ENCODE data around the gene BCL7C. TPM values are rescaled to one million over a fixed set of nuclear protein-coding genes. Genes with fewer than 3 reads are reported as not detected.

The BCL7C gene
- total and polyA plus RNA-seq, 12 donors = 7.7 to 88.3 (median 33.9) TPM

DNA sequence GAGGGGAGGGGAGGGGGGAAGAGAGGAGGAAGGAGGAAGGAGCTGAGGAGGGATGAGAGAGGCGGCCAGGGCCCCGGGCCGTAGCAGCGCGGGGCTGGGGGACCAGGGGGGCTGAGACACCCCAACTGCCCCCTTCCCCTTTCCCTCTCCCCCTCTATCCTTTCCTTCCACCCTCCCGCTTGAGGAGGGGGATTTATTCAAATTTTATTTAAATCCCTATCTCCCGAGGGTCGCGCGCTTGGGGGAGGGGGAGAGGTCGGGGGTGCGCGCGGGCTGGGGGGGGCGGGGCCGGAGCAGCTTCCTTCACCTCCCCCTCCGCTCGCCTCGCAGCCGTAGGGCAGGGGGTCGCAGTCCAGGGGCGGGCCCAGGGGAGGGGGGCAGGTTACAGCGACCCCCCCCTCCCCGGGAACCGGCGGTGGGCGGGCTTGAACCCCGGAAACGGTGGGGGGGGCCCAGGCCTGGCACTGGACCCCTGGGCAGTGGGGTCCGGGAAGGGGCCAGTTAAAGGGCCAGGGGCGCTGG is 29.7 kb upstream of the BCL7C start, which contains the start of gene FBXL19:
FBXL19 (plus strand) TSS at position 19 of the 522 bp plus-strand sequence. CDS start 2,183 bp downstream, outside the sequence.
- Histone ChIP-seq H3K36me3 (replicated peaks in 1 of 2) (no peaks in the 10 kb centered on the region), H3K4me3 (peak within 1 kb of the TSS in 3 of 4 donors; percentile 15 to 92 (median 87)), H3K27me3 (no peaks in the 10 kb centered on the region), H3K9me3 (replicated peaks in 1 of 3) (no peaks in the 10 kb centered on the region), H3K4me1 (replicated peaks in 1 of 2) (peaks cover 7 to 13% of the 10 kb centered on the region in 2 donors), H3K27ac (peak within 1 kb of the TSS; percentile 58 to 95 (median 87))
- no peak for TF ChIP-seq POLR2A (IDR thresholded peaks at IDR 0.05)
- TF ChIP-seq, protein P1, sequence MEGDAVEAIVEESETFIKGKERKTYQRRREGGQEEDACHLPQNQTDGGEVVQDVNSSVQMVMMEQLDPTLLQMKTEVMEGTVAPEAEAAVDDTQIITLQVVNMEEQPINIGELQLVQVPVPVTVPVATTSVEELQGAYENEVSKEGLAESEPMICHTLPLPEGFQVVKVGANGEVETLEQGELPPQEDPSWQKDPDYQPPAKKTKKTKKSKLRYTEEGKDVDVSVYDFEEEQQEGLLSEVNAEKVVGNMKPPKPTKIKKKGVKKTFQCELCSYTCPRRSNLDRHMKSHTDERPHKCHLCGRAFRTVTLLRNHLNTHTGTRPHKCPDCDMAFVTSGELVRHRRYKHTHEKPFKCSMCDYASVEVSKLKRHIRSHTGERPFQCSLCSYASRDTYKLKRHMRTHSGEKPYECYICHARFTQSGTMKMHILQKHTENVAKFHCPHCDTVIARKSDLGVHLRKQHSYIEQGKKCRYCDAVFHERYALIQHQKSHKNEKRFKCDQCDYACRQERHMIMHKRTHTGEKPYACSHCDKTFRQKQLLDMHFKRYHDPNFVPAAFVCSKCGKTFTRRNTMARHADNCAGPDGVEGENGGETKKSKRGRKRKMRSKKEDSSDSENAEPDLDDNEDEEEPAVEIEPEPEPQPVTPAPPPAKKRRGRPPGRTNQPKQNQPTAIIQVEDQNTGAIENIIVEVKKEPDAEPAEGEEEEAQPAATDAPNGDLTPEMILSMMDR (IDR thresholded peaks at IDR 0.05) = no peak
- intact Hi-C loops (cut with DNase I) = loop anchor here in 1 of 2 donors (10.0 kb wide), 1 partner anchor 61 kb away; the partner anchor contains the start of gene HSD3B7
- 0 to 2% (median 0%) methylated on average over 1 to 31 of the region's 31 CpGs for WGBS, 4 donors
- peak in 5 of 7 donors; percentile 11 to 75 (median 60) for DNase-seq

DNA sequence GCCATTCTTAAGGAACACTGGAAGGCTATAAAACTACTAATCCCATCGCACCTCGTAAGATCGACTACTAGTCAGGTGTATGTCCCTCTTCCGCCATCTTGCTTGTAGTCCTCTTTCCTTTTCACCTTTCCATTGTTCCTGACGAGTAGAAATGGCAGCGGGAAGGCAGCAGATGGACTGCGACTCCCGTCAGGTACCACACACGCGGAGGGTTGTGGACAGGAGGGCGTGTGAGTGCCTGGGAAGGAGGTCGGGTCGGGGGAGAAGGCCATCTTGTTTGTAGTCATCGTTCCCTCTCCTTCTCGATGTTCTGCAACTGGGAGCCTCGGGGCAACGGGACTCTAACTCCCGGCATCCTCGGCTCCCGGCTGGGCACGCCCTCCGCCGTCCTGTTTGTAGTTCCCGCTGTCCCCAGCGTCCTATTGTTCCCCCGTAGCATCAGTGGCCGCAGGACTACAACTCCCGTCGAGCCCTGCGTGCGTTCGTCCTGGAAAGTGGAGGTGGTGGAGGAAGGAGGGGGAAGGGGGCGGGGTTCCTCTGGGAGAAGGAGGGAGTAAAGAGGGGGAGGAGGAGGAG is 29.2 kb upstream of the BCL7C start:
- Histone ChIP-seq H3K27me3 (no peaks in the 10 kb centered on the region), H3K4me3 (peak overlapping the region in 3 of 4 donors; percentile 15 to 92 (median 87)), H3K27ac (peak overlapping the region; percentile 58 to 95 (median 87)), H3K36me3 (replicated peaks in 1 of 2) (no peaks in the 10 kb centered on the region), H3K4me1 (replicated peaks in 1 of 2) (peaks cover 7 to 13% of the 10 kb centered on the region in 2 donors), H3K9me3 (replicated peaks in 1 of 3) (no peaks in the 10 kb centered on the region)
- DNase-seq = peak; percentile 100
- 0 to 3% (median 1%) methylated on average over 15 to 33 of the region's 33 CpGs for WGBS, 4 donors
- intact Hi-C loops (cut with DNase I) = loop anchor here in 1 of 2 donors (10.0 kb wide), 1 partner anchor 62 kb away; the partner anchor contains the start of gene HSD3B7
- TF ChIP-seq, protein P1 (IDR thresholded peaks at IDR 0.05) = no peak
- TF ChIP-seq POLR2A (IDR thresholded peaks at IDR 0.05) = peak; percentile 57 to 76

DNA sequence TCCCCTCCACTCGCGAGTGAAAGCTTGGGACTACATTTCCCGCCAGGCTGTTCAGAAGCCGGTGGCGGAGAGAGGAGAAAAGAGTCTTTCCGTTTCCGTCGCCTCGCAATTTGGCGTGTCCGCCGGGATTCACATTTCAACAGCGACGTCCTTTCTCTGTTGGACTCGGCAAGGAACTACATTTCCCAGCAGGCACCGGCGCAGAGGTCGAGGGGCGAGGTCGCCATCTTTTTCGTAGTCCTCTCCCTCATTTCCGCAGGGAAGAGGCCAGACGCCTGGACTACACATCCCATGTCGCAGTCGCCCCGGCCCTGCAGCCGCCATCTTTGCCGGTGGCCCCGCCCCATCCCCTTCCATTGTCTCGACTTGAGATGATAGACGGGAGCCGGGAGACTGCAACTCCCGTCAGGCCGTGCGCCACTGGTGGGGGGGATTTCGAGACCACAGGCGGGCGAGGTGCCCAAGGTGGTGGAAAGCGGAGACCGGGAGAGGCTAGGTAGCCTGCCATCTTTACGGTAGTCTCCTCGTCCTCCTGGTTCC is 28.6 kb upstream of the BCL7C start:
- intact Hi-C loops (cut with DNase I) = loop anchor here in 1 of 2 donors (10.0 kb wide), 1 partner anchor 62 kb away; the partner anchor contains the start of gene HSD3B7

More for the DNA sequence above, 28.6 kb upstream of the BCL7C start:
- H3K4me3 ChIP-seq = peak overlapping the region in 3 of 4 donors; percentile 15 to 92 (median 53)
- H3K9me3 ChIP-seq (replicated peaks in 1 of 3) = no peaks in the 10 kb centered on the region
- H3K27me3 ChIP-seq = no peaks in the 10 kb centered on the region
- 0 to 1% (median 0%) methylated on average over 18 to 42 of the region's 42 CpGs for WGBS, 4 donors
- peak; percentile 99 to 100 (median 100) for DNase-seq
- TF ChIP-seq, protein P1 (IDR thresholded peaks at IDR 0.05) = no peak
- TF ChIP-seq POLR2A (IDR thresholded peaks at IDR 0.05) = peak in 1 of 2 donors; percentile 43
- no peaks in the 10 kb centered on the region for H3K36me3 ChIP-seq (replicated peaks in 1 of 2)
- peak overlapping the region; percentile 58 to 95 (median 87) for H3K27ac ChIP-seq
- H3K4me1 ChIP-seq (replicated peaks in 1 of 2) = peaks cover 7 to 13% of the 10 kb centered on the region in 2 donors

All from adrenal gland (tissue), 12 donors.